ENCODE data around the gene CSGALNACT2.

Gene CSGALNACT2

GRCh38 chr10:43190289-43190688 lies 52.0 kb downstream of the CSGALNACT2 start:
- no peak for DNase-seq (ENCODE audit: low spot score)

- DNase-seq (ENCODE audit: low spot score): no peak
Measured at GRCh38 chr10:43190775-43191174, 52.5 kb downstream of the CSGALNACT2 start.

- DNase-seq (ENCODE audit: low spot score): no peak
Measured at GRCh38 chr10:43192884-43193283, 54.6 kb downstream of the CSGALNACT2 start.

DNA sequence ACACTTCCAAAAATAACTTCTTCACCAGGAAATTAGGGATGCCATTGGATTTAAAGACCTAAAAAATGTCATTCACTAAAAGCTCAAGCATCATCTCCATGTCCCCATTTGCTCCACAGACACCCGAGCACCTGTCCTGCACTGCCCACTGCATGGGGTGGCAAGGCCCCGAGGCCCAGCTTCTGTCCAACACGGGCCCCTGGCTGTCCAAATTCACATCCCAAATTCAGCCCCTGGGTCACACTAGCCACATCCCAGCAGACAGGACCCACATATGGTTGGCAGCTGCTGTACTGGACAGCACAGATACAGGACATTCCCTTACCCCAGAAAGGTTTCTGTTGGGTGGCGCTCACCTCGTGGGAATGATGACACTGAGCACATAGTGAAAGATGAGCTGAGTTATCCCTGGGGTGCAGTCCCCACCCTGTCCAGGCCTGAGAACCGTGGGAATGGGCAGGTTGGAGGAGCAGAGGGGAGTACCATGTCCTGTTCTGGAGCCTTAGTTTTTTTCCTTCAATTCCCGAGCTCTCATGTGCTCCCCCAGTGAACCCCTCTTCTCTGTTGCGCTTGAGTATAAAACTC lies 55.3 kb downstream of the CSGALNACT2 start:
- no peak for DNase-seq (ENCODE audit: low spot score)

GRCh38 chr10:43194266-43194665 lies 56.0 kb downstream of the CSGALNACT2 start:
- DNase-seq (ENCODE audit: low spot score): no peak

GRCh38 chr10:43194859-43195258 lies 56.6 kb downstream of the CSGALNACT2 start:
- DNase-seq (ENCODE audit: low spot score): no peak

DNA sequence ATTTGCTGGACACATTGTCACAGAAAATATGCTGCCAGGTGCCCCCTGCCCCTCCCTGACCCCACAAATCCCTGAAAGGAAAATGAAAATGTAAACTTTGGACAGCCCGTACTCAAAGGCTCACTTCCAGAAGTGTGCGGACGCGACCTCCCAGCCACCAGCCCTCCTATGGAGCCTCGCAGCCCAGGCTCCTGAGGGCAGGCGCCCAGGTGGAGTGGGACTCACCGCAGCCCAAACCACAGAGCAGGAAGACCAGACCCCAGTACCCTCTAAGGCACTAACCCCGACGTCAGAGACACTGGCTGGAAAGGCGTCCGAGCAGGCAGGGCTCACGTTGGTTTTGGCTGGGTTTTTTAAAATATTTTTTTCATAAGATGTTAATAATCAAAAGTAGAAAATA lies 57.3 kb downstream of the CSGALNACT2 start:
- no peak for DNase-seq (ENCODE audit: low spot score)

DNA sequence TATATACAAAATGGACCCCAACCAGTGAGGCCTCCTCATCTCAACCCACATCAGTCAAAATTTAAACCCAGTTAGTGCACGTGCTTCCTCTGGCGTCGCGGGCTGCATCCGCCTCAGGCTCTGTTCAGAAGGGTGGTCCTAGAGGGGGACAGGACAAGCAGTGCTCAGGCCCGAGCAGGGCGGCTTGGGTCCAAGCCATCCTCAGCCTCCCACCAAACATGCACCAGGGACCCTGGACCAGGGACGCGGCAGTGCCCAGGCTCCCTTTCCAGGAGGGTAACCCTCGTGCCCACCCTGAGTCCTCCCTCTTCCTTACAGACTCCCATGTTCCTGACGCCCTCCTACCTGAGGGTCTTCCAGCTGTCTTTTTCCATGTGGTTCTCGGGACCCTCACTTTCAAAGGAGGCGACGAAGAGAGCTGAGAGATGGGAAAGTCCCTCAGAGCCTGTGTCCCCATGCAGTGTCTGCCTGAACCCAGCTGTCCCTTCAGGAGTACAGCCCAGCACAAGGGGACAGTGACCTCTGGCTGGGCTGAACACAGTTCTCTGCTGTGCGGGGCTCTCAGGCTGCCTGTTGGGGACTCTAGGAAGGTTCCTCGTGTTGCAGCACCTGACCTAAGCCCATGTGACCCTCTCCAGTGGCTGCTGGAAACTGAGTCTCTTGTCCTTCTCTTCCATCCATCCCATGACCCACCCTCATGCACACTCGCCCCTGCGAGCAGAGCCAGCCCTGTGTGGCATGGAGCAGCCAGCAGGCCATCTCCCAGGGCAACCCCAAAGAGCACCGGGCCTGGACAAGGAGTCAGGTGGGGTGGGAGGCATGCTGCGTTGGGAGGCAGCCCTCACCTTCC lies 58.1 kb downstream of the CSGALNACT2 start:
- no peak for DNase-seq (ENCODE audit: low spot score)

- no peak for DNase-seq (ENCODE audit: low spot score)
Measured at GRCh38 chr10:43196981-43197833, 59.0 kb downstream of the CSGALNACT2 start.

- peak; percentile 24 for DNase-seq (ENCODE audit: low spot score)
Measured at GRCh38 chr10:43197834-43198681, 59.8 kb downstream of the CSGALNACT2 start.

DNA sequence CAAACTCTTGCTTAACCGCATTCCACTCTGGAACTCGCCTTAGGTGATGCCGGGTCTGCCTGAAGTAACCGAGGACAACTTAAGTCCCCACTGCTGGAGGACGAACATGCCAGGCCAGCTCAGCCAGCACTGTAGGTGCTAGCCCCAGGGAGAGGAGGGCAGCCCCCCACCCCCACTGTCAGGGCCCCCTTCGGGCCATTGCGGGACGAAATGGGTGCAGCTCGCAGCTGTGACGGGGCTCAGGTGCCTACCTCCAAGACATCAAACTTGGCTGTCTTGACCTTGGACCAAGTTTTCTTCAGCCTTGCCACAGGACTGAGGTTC lies 60.4 kb downstream of the CSGALNACT2 start:
- no peak for DNase-seq (ENCODE audit: low spot score)

GRCh38 chr10:43199088-43199683 lies 60.9 kb downstream of the CSGALNACT2 start:
- DNase-seq (ENCODE audit: low spot score): no peak

DNA sequence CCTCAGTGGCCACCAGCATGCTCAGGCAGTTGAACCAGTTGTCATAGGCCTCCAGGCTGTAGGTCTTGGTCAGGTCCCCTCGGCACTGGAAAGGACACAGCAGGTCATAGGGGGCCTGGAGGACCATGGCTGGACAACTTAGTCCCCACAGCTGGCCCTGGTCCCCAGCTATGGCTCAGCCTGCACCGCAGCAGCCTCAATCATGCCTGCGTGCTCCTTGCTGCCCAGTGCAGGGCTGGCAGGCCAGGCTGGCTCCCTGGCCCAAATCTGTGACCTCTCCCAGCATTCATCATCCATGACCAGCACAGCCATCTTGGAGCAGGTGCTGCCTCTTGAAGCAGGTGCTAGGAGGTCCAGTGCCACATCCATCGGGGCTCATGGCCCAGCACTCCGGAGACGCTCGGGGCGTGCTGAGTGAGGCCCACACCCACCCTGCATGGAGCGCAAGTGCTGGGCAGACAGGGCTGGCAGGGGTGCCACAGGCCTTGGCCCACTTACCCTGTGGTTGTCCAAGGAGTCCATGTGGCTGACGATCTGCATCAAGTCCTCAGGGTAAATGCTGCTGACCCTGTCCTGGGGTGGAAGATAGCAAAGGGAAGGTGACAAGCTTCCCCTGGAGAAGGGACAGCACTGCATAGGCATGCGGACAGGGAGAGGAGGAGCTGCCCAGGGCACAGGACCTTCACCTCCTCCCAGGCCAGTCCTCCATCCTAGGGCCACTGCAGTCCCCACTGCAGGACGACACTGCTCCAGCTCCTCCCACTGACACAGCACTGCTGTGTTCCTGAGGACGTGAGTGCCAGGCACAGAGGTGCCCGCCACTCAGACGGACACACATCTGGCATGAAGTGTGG lies 61.7 kb downstream of the CSGALNACT2 start:
- no peak for DNase-seq (ENCODE audit: low spot score)

GRCh38 chr10:43200538-43201390 lies 62.5 kb downstream of the CSGALNACT2 start:
- DNase-seq (ENCODE audit: low spot score): no peak

DNA sequence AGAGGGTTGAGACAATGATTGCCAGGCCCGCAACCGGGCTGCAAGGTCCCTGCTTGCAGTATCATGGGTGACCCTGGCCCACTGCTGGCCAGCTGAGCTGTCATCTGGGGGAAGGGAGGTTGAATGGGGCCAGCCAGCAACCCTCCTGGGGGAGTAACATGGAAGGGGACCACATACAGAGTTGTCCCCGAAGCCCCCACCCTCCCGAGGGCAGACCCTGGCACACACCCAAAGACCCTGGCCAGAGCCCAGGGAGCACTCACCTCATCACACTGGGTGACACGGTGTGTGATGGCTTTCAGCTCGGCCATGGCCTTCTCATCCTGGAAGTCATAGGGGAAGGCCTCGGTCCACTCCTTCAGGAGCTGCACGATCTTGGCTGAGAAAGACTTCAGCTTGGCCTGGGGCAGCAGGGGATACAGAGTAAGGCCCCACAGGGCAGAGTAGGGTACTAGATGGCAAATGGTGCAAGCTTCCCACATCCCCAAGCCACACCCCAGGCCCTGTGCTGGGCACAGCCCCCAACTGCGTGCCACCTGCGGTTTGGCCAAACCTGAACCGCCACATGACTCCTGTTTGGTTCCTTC lies 63.4 kb downstream of the CSGALNACT2 start:
- DNase-seq (ENCODE audit: low spot score): no peak

- DNase-seq (ENCODE audit: low spot score): peak; percentile 26
Measured at GRCh38 chr10:43202224-43202656, 64.0 kb downstream of the CSGALNACT2 start.

DNA sequence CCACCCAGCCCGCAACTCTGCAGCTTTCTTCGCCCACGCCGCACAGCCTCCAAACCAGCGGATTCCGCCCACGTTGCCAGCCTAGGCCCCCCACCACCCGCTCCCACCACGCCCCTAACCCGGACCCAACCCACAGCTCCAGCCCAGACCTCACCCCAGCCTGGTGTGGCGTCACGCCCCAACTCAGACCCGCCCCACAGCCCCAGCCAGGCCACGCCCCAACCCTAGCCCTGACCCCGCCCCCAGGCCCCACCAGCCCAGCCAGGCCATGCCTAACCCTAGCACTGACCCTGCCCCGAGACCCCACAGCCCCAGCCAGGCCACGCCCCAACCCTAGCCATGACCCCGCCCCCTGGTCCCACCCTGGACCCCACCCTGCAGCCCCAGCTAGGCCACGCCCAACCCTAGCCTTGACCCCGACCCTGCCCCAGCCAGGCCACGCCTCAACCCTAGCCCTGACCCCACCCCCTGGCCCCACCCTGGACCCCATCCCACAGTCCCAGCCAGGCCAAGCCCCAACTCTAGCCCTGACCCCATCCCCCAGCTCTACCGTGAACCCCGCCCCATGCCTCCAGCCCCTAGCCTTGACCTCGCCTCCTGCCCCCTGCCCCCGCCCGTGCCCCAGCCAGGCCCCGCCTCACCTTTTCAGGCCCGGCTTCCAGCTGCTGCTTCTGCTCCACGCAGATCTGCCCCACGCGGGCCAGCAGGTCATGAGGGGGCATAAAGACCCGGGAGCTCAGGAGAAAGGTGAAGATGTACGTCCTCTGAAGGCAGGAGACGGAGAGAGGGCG lies 64.6 kb downstream of the CSGALNACT2 start:
- DNase-seq (ENCODE audit: low spot score): no peak

DNA sequence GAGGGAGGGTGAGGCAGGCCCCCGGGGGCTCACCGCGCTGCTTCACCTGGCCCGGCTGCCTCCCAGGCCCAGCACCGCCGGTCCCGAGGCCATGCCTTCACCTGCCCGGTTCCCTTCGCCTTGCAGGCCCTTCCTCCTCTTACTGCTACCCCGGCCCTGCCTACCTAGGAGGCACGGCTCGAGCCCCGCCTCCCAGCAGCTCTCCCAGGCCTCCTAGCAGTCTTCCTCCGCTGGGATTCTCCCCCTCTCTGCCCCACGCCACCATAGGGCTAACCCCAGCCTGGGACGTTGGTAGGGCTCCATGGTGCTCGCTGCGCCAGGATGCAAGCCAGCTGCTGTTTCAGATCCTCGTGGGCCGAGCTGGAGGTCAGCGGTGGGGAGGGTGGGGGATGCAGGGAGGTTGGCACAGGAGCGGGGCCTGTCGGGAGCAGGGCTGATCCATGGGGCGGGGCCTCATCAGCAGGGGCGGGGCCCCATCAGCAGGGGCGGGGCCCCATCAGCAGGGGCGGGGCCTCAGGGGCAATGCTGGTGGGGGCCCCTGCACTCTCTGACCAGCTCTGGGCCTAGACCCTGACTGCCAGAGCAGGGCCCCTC lies 65.3 kb downstream of the CSGALNACT2 start:
- no peak for DNase-seq (ENCODE audit: low spot score)
